ENCODE results near the gene LRRC37A.
"Not testable (repeated sequence)": the region's sequence is repeated elsewhere in the genome, so short reads cannot be mapped to it uniquely, and the experiment has no call there.

Gene LRRC37A

DNA sequence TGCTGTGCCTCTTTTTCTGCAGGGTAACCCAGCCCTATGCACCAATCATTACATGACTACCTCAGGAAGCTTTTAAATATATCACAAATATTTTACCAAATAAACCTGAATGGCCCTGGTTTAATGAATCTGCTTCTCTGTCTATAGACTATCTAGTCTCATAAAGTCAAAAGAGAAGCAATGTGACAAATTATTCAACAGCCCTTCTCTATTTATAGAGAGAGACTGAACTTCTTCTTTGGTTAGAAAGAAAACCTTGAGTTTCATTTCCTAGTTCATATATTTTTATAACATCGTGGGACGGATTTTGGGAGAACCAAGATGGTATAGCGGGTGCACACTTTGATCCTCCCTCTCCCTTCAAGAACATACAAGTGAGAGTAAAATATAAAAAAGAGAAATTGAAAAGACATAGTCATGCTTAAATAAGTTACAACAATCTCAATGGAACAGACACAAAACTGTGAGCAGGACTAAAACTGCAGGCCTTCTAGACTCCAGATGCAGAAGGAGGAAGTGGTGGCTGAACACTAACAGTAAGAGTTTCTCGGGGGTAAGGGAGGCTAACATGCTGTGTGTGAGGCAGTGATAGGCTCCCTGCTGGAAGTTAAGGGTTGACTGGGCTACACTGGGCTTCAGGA is 3.9 kb upstream of the LRRC37A start:
- not testable (repeated sequence) for DNase-seq

DNA sequence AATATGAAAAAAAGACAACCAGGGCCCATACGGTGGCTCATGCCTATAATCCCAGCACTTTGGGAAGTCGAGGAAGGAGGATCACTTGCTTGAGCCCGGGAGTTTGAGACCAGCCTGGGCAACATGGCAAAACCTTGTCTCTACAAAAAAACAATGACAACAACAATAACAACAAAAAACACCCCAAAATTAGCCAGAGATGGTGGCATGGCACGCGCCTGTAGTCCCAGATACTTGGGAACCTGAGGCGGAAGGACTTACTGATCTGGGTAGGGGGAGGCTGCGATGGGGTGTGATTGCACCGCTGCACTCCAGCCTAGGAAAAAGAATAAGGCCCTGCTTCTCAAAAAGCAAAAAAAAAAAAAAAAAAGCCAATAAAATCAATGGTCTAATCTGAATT is 3.3 kb upstream of the LRRC37A start:
- not testable (repeated sequence) for DNase-seq

DNA sequence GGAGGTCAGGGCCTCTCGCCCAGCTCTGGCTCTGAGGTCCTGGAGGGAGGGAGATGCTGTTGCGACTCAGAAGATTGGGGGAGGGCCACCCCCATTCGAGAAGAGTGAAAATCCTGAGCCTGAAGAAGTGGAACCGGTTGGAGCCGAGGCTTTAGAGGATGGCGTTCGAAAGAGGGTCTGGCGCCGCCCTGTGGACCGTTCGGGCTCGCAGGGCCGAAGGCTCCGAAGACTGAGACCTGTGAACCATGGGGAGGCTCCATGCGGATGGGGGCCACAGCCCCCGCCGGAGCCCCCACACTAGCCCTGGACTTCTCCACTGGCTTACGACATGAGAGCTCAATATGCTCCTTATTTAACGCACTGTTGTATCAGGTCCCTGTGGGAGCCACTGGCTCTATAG is 46.3 kb downstream of the LRRC37A start:
- DNase-seq = not testable (repeated sequence)

DNA sequence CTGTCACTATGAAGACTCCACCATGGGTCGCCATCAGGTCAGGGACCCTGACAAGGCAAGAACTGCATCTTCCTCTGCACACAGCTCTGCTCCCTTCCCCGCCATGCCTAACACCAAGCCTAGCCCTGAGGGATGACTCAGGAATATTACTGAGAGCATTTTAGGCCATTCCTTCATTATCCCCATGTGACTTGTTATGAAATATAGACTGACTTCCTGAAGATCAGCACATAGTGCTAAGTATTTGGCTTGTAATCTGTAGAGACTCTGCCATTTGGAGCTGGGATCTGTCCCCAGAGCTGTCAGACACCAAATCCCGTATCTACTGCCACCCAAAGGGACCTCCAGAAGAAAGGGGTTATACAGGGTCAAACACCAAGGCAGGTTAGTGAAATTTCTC is 47.2 kb downstream of the LRRC37A start:
- DNase-seq = not testable (repeated sequence)

DNA sequence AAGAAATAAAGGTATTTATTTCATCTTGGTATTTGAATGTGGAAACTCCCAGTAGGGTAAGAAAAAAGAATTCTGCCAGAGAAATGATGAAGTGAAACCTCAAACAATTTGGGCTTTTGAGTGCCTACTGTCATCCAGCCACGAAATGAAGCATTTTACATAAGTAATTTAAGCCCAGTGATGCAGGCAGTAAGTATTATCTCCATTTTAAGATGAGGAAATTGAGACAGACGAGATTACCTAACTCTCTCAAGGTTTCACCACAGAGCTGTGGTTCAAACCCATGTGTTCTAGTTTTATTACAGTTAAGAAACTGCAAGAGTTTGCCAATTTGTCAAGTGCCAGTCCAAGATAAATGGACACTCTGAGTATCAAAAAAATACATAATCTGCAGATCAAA is 53.4 kb downstream of the LRRC37A start:
- DNase-seq = not testable (repeated sequence)

DNA sequence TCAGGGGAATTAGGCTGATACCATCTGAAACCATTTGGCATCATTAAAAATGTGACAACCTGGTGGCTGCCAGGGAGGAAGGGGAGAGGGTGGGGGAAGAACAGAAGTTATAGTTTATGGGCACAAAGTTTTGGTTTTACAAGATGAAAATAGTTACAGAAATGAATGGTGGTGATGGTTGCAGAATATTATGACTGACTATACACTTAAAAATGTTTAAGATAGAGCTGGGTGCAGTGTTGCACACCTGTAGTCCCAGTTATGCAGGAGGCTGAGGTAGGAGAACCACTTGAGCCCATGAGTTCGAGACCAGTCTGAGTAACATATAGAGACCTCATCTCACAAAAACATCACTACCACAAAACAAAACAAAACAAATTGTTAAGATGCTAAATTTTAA is 54.1 kb downstream of the LRRC37A start:
- DNase-seq = not testable (repeated sequence)

DNA sequence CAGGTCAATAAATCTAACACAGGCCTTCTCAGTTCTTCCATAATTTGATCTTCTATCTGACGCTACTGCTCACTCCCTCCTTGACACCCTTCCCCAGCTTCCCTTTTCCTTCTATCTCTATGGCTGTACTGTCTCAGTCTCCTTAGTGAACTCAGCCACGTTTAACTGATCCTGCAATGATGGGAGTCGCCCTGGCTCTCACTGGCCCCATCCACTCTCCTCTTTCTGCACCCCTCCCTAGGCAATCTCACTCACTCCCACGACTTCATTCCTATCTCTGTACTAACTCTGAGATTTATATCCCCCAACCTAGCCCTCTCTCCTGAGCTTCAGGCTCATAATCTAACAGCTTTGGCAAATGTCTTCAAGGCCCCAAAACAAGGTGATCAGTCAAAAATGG is 58.9 kb downstream of the LRRC37A start:
- not testable (repeated sequence) for DNase-seq

DNA sequence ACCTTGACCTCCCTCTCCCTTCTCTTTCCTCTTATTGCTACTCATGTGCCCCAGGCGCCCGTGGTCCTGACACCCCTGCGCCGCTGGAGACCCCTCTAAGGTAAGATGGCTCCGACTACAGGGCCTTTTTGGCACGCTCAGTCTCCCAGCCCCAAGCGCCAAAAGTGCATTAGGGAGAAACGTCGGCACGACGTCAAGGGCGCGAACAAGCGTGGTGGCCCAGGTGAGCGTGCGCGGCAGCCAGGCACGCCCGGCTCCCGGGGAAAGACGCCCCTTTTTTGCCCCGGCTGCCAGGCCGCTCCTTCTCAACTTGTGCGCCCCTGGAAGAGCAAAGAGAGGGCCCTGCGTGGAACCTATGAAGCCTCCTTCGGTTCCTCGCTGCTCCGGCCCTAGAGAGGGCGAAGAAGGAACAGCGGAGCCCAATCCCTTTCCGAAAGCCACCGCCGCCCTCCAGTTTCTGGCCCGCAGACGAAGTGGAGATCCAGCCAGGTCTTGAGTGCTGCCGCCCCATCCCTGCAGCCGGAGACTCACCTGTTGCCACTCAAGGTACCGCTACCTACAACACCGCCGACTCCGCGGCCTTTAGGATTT is 66.3 kb downstream of the LRRC37A start:
- not testable (repeated sequence) for DNase-seq

DNA sequence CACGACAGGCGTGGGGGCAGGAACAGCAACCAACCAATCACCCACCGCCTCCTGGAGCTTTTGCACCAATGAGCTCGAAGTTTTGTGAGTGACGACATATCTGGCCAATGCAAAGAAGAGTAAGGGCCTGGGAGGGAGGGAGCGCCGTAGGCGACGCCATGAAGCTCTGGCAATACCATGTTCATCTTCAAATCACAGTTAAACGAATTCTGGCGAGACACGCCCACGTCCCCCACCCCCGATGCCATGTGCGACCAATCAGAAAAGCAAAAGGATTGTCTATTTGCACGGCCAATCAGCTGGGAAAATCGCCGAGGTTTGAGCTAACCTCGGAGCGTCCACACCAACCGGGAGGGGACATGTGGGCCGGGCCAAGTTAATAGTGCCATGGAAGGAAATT is 66.8 kb downstream of the LRRC37A start, which contains the start of gene ARL17B:
ARL17B (minus strand) TSS at position 12 of the 400 bp plus-strand sequence. CDS start 3,369 bp downstream, outside the sequence.
- not testable (repeated sequence) for DNase-seq

DNA sequence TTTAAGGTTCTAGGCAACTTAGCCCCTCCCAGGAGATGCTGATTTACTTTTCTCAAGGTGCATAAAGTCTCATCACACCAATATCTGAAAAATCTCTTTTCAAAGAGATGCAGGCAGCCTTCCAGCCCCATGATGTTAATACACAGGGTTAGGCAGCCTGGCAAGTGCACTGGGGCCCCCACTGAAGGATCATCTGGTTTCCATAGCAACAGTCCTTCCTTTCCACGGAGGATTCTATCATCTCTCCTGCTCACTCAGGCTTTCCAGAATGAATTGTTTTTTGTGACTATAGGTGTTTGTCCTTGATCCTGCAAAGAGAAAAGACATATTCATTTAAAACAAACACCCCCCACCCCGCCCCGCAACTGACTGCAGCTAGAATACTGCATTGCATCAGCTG is 72.6 kb downstream of the LRRC37A start:
- DNase-seq = not testable (repeated sequence)

DNA sequence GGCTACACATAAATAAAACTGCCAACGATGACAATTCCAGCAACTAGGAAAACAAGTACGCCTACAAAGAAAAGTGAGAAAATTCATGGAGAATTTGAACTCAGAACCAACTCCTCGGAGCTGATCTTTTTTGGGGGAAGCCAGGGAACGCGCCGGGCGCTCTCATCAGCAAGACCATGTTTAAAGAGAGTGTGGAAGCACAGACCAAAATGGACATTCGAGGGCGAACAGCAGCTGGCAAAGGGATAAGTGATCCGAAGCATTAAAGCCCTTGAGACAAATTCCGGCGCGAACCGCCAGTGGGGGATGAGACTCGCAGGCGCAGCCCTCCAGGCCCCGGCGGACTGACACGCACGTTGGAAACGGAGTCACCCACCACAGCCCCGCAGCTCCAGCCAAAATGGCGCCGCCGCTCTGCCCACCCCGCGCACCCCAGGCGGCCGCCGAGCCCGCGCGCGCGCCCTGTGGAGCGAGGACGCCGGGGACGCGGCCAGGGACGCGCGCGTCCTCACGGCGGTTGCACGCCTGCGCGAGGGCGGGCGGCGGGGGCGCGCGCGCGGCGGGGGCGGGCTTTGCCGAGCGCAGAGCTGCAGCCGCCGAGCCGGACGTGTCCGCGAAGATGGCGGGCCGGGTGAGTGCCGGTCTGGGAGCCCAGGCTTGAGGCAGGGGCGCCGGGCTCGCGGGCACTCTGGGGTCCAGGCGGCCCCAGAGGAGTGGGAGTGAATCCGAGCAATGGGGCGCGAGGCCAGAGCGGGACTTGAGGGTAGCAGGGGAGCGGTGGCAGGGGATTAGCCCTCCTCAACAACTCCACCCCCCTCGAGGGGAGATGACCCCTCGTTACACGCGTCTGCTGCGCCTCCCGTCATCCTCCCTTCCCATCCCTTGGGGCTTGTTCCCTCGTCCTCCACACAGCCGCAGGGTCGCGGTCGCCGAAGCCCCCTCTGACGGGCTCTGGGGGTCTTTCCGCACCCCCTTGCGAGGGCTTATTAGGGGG is 77.6 kb downstream of the LRRC37A start:
- not testable (repeated sequence) for DNase-seq

DNA sequence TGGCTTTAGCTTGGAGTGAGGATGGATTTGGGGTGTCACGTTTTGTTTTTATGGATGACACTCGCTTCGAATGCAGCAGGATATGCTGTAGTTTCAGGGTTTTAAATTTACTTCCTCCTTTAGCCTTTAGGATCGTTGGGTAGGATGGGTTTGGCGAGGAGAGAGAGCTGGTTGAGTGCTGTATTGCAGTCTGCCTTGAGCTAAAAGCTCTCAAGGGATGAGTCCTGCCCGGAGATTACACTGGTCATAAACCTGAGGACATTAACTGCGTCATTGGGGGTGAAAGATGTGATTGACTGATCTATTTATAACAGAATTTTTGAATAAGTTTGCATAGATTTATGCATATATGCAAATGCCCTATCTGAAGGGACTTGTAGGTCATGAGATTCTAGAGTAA is 78.5 kb downstream of the LRRC37A start:
- DNase-seq = not testable (repeated sequence)

DNA sequence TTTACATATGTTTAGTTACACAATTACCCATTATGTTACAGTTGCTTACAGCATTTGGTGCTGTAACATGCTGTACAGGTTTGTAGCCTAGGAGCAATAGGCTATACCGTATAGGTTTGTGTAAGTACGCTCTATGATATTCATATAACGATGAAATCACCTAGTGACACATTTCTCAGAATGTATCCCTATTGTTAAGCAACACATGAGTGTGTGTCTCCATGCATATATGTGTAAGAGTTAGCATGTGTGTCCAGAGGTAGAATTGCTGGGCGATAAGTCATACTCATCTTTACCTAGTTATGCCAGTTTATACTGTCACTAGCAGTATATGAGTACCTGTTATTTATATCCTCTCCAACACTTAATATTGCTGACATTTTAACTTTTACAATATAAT is 88.2 kb downstream of the LRRC37A start:
- not testable (repeated sequence) for DNase-seq

DNA sequence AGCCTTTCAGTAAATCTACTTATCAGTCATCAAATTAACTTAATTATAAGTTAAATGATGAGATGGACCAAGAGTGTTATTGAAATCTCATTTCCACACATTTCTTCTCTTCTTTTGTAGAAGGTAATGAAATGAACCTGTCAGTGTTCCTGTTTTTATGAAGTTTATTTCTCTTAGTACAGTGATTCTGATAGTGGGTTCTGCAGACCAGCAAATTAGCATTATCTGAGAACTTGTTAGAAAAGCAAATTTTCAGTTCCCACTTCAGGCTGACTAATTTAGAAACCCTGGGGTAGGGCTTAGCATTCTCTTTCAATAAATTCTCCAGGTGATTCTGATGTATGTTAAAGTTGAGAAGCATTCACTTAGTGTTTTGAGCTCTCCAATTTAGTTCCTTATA is 90.6 kb downstream of the LRRC37A start:
- DNase-seq = not testable (repeated sequence)

Measured in stimulated activated naive CD4-positive, alpha-beta T cell (primary cell).